Keratinocyte (primary cell): Measurements from ENCODE around the gene ABCG4.

ENCODE experiments used
- EZH2 ChIP-seq: IDR thresholded peaks from one replicate; pipeline ENCODE4 v1.6.1; 2012; ENCODE audit warnings: inconsistent platforms, mild to moderate bottlenecking, low read length, moderate library complexity
- TF ChIP-seq, protein P1 (sequence below), 3 experiments: IDR thresholded peaks in 1 of 3; conservative IDR thresholded peaks in 1 of 3; optimal IDR thresholded peaks in 1 of 3; 2 replicates in 2 of 3; 3 replicates in 1 of 3; pipeline versions ENCODE3 to v1.5.1; 2011; ENCODE audit warnings: low read length in 3 of 3, mild to moderate bottlenecking in 3 of 3, moderate library complexity in 2 of 3, control low read depth in 1 of 3, inconsistent platforms in 1 of 3; ENCODE audit not compliant: insufficient read depth in 2 of 3; ENCODE audit errors: extremely low read depth in 1 of 3

DNA sequence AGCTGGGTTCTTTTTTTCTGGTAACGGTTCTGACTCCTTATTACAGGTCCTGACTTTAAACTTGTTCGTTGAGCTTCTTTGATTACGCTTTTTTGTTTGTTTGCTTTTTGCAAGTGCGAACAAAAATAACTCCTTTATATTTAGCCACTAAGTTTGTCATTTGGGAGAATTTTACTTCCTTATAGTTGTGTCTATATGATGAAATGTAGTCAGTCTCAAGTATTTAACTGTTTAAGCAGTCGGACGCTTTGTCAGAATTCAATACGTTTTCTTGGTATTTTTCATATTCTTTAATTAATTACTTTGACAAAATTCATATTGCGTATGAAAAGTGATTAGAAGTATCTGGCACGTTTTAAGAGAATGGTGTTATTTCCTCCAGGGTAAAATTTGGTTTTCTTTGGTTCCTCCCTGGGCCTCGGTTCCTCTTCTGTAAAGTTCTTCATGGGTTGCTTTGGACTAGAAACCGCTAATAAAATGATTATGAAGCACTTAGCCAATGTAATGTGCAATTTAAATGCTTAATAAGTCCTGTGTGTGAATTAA lies 58.6 kb downstream of the ABCG4 start:
- TF ChIP-seq, protein P1, sequence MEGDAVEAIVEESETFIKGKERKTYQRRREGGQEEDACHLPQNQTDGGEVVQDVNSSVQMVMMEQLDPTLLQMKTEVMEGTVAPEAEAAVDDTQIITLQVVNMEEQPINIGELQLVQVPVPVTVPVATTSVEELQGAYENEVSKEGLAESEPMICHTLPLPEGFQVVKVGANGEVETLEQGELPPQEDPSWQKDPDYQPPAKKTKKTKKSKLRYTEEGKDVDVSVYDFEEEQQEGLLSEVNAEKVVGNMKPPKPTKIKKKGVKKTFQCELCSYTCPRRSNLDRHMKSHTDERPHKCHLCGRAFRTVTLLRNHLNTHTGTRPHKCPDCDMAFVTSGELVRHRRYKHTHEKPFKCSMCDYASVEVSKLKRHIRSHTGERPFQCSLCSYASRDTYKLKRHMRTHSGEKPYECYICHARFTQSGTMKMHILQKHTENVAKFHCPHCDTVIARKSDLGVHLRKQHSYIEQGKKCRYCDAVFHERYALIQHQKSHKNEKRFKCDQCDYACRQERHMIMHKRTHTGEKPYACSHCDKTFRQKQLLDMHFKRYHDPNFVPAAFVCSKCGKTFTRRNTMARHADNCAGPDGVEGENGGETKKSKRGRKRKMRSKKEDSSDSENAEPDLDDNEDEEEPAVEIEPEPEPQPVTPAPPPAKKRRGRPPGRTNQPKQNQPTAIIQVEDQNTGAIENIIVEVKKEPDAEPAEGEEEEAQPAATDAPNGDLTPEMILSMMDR (optimal IDR thresholded peaks at IDR 0.05 in 1 of 3, IDR thresholded peaks at IDR 0.05 in 1 of 3, conservative IDR thresholded peaks at IDR 0.05 in 1 of 3; ENCODE audit: extremely low read depth in 1 of 3, insufficient read depth in 2 of 3, low read length in 3 of 3) = no peak
- TF ChIP-seq EZH2 = no peak
